GM18499 (cell line): Measurements from ENCODE around the gene LCN15.
"Not testable (repeated sequence)": the region's sequence is repeated elsewhere in the genome, so short reads cannot be mapped to it uniquely, and the experiment has no call there.

Experiments used
- ATAC-seq: cut with Tn5 transposase; IDR thresholded peaks from one replicate; pipeline ENCODE4 v1.9.1; 2021; ENCODE audit warnings: moderate number of reproducible peaks; ENCODE audit not compliant: insufficient read depth, unreplicated experiment

The LCN15 gene

DNA sequence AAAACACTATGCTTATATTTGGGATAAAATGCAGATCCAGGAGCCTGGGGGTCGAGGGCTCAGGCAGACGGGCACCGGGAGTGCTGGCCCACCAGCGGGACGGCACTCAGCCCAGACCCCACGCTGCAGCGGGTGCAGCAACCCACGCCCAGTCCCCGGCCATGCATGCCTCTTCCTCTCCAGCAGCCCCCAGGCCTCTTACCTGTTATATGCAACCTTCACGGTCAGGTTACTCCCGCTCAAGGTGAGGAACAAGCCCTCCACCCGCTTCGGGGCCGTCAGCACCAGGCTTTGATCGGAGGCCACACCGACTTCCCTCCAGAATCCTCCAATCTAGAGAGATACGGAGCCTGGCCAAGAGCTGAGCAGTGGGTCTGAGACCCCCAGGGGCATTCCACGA is 7.5 kb downstream of the LCN15 start:
- ATAC-seq: no peak

DNA sequence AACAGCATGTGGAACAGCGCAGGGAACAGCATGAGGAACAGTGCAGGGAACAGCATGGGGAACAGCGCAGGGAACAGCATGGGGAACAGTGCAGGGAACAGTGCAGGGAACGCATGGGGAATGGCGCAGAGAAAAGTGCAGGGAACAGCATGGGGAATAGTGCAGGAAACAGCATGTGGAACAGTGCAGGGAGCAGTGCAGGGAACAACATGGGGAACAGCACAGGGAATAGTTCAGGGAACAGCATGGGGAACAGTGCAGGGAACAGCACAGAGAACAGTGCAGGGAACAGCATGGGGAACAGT is 8.2 kb downstream of the LCN15 start:
- ATAC-seq: no peak

DNA sequence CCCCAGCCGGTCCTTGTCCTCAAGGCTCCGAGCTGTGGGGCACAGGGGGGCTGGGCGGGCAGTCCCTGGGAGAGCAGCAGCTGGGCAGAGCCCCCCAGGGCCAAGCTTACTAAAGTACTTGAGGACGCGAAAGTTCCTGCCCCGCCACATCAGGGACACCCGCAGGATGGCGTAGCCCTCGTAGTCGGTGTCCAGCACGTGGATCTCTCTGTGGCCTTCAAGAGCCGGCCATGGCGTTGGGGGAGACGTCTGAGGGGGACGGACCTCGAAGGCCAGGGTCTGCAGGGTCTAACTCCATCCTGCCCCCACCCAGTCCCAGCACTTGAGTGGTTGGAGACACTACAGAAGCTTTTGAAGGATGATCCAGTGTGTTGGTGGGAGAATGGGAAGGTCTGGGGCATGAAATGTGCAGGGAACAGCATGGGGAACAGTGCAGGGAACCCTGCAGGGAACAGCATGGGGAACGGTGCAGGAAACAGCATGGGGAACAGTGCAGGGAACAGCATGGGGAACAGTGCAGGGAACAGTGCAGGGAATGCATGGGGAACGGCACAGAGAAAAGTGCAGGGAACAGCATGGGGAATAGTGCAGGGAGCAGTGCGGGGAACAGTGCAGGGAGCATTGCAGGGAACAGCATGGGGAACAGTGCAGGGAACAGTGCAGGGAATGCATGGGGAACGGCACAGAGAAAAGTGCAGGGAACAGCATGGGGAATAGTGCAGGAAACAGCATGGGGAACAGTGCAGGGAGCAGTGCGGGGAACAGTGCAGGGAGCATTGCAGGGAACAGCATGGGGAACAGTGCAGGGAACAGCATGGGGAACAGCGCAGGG is 8.8 kb downstream of the LCN15 start:
- ATAC-seq: not testable (repeated sequence)

DNA sequence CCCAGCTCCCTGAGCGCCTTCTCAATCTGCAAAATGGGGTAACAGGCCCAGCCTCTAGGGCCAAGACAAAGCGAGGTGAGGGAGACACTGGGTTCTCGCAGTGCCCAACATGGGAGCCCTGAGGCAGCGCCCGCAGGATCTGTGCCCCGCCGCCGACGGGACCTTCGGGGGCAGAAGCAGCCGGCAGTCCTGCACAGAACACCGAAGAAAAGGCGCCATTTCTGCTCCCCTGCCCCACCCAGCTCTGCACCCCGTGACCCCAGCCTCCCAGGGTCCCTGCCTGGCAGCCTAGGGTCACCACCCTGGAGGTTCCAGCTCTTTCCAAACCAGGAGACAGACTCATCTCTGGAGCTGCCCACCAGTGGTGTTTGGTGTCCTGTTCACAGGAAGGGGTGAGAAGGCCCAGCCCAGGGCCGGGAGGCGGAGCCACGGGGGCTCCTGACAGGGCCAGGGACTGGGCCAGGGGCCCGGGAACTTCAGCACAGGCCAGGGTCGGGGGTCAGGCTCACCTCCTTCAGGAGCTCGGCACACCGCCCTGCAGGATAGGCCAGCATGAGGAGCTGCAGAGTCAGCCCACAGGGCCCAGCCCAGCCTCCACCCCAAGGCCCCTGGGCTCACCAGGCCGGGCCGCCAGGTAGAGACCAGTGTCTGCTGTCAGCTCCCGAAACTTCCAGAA is 9.6 kb downstream of the LCN15 start:
- ATAC-seq: no peak

DNA sequence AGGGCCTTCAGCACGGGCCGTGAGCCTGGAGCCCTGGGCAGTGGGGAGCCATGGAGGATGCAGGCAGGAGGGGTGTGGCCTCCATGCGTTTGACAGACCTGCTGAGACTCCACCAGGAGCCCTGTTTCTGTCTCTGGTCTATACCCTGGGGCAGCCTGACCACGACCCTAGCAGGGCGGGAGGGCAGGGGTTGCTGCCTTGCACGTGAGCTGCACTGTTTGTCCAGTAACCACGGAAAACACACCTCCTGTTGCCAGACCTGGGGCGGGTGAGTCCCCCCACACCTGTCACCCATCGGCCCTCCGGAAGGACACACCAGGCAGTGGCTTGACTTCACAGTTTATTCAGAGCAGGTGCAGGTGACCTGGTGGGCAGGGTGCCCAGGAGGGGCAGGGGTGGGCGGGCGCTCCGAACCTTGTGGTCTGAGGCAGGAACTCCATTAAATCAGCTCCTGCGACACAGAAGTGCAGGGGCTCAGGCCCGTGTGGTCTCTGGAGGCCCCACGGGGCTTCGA is 10.2 kb downstream of the LCN15 start:
- no peak for ATAC-seq

DNA sequence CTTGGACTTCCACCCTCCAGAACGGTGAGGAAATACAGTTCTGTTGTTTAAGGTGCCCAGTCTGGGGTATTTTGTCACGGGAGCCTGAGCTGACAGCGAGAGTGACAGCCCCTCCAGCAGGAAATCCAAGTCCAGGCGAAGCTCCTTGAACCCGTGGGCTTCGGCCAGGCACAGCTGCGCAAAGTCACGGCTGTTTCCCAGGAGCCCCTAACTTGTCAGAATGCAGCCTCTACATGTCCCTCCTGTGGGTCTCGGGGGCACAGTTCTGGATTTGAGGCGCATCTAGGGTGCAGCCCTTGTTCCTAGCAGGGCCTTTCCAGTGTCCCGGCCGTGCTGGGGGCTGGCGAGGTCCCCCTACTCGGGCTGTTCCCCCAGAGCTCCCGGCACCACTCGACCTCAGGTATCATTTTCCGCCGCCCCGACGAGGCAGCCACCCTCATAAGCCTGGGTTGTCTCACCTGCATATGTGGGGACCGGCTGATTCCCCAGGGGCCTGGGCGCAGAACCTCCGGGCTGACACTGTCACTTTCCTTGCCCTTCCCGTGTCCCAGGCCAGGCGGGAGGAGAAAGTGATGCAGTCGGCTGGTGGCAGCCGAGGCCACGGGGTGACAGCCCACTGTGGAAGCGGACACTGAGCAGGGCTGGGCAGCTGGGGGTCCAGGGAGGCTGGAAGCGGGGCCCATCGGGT is 10.8 kb downstream of the LCN15 start:
- ATAC-seq: no peak

DNA sequence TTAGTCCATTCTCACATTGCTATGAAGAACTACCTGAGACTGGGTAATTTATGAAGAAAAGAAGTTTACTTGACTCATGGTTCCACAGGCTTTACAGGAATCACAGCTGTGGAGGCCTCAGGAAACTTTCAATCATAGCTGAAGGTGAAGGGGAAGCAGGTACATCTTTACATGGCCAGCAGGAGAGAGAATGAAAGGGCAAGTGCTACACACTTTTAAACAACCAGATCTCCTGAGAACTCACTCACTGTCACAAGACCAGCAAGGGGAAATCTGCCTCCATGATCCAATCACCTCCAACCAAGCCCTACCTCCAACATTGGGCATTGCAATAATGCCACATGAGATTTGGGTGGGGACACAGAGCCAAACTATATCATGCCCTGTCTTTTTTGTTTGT is 12.5 kb downstream of the LCN15 start:
- ATAC-seq: no peak

DNA sequence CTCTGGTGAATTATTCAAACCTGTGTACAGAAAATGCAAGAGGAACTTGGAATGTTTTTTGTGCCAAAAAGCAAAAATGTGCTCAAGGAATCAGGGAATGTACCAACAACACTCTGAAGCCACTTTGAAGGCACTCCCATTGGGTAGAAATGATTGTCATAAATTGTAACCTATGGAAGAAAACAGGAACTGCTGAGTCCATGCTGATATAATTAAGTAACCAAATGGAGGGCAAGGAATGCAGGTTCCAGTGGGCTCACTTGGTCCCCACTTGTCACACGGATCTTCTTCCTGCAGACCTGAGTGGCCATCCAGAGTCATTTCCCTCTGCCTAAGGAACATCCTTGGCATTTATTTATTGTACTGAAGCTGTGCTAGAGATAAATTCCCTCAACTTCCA is 13.1 kb downstream of the LCN15 start:
- ATAC-seq: no peak

DNA sequence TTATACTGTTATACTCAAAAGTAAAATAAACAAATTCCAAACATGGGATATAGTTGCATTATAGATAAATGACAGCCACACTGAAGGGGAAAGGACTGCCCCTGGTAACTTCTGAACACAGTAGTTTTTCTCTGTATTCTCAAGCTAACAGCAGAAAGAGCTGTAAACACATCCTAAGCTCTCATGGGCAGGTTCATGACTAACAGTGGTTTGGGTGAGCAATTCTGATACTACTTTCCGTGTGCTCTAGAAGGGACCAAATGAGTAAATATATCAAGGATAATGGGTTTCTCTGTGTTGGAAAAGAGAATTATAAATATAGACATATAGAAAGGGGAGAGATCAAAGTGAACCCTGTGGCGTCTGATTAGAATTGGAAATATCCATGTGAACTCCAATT is 13.8 kb downstream of the LCN15 start:
- ATAC-seq: no peak

DNA sequence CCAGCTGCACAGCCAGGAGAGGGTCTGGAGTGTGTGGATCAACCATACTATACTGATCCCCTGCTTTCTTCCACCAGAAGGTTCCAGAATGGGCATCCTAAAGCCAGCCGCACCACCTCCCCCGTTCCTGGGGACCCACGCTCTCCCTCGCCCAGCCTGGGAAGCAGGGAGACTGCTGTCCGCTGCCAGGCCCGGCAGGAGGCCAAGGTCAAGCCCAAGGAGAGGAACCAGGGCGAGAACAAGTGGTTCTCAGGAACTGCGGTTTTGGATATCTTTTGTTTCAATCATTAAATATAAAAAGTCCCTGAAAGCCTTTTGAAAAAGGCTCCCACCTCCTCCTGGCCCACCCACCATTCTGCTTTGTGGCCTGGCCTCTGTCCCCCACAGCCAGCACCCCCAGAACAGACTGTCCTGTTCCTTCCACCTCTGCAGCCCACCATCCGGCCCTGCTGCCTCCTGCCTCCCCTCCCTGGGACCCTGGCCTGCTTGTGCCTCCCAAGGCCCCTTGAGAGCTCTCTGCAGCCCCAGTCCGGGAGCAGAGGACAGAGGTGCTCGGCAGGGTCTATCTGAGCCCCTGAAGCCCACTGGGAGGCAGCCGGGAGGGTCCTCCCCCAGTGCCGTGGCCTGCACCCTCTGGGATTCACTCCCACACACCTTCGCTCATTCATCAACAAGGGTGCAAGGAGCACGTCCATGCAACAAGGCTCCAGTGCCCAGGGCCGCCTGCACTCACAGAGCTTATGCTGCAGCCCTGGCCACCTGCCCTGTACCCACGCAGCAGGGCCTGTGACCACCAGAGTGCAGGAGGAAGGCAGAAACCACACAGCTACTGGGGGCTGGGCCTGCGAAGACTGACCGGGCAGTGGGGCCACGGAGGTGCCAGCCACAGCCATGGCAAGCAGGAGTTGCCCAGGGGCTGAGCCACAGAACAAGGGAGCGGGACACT is 15.4 kb downstream of the LCN15 start:
- no peak for ATAC-seq

DNA sequence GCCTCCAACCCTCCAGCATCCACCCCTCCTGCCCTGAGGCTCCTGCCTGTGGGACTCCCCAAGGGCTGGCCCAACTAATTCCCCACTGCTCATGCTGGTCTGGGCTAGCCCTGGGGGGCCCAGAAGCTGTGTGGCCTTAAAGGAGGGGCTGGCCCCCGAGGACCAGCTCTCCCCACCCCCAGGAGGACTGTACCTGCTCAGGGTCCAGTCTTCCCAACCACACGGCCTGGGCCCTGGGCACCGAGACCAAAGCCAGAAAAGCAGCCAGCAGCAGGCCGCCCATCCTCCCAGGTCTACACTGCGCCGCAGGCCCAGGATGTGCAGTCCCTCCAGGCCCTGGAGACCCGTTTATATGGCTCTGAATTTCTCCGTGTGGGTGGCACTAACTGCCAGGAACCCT is 16.1 kb downstream of the LCN15 start, which contains the start of gene LCN6:
Gene LCN6, minus strand, starts transcription at position 325 of the 400 bp plus-strand sequence. Its CDS starts 42 bp downstream, at position 283.
- ATAC-seq: no peak

DNA sequence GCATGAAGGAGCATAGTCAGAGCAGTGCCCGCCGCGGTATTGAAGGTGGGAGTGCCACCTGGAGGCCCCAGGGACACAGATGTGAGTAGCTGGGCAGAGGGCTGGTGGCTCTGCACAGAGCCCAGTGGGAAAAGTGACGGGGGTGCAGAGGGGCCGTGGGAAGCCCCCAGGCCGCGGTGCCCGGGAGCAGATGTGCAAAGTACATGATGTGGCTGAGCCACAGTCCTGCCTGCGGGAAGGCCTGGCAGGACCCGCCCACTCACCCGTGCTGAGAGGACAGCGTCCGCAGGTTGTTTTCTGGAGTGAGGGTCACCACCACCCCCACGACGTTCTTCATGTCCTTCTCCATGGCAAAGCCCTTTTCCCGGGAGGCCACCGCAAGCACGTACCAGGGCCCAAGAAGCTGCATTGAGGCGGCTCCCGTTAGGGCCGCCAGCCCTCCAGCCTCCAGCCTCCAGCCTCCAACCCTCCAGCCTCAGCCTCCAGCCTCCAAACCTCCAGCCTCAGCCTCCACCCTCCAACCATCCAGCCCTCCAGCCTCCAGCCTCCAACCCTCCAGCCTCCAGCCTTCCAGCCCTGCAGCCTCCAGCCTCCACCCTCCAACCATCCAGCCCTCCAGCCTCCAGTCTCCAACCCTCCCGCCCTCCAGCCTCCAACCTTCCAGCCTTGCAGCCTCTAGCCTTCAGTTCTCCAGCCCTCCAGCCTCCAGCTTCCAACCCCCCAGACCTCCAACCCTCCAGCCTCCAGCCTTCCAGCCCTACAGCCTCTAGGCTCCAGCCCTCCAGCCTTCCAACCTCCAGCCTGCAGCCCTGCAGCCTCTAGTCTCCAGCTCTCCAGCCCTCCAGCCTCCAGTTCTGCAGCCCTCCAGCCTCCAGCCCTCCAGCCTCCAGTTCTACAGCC is 16.9 kb downstream of the LCN15 start:
- no peak for ATAC-seq

DNA sequence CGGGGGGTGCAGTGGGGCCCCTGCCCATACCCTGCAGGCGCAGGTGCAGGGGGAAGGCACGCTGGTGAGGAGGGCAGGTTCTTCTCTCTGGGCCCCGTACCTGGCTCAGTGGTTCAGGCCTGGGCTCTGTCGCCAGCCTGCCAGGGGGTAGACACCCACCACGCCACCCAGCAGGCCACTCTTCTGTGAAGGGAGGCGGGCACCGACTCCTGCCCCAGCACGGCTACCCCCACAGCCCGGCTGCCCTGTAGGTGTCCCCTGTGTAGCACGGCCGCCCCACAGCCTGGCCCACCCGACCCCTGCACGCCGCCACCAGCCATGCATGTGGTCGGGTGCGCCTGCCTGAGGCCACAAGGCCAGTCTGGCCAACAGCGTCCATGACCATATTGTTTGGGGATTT is 17.7 kb downstream of the LCN15 start:
- ATAC-seq: no peak

DNA sequence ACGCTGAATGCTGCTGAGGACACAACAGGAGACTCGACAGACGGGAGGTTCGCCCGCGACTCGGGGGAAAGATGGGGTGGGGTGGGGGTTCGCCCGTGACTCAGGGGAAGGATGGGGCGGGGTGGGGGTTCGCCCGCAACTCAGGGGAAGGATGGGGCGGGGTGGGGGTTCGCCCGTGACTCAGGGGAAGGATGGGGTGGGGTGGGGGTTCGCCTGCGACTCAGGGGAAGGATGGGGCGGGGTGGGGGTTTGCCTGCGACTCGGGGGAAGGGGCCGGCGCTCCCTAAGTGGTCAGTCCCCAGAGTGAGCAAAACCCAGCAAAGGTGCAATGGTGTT is 18.2 kb downstream of the LCN15 start:
- no peak for ATAC-seq

DNA sequence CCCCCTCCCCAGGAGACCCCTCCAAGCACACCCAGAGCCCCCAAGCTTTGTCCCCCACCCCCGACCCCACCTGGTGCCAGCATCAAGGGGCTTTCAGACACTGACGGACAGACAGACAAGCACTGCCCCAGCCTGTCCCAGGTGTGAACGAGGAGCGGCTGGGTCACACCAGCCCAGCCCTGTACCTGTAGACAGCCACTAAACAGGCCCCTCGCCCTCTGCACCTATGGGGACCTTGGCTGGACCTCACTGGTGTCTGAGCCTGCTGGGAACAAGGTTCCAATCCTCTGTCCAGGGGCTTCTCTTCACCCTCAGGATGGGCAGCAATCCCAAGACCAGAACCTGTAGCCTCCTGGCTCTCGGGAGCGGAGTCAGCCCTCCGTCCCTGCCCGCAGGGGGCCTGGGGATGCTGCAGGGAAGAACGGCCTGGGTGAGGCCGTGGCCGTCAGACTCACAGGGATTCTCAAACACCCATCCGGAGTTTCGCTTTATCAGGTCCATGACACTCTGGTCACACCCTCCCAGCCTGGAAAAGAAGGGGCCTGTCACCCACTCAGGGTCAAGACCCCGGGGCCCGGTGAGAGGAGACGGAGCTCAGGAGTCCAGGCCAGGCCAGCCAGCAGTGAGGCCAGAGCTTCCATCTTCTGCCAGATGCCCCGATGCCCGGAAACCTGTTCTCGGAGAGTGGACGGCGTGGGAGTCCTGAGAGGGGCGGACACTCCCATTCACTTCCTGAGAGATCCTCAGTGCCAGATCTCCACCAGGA is 18.7 kb downstream of the LCN15 start:
- ATAC-seq: no peak

DNA sequence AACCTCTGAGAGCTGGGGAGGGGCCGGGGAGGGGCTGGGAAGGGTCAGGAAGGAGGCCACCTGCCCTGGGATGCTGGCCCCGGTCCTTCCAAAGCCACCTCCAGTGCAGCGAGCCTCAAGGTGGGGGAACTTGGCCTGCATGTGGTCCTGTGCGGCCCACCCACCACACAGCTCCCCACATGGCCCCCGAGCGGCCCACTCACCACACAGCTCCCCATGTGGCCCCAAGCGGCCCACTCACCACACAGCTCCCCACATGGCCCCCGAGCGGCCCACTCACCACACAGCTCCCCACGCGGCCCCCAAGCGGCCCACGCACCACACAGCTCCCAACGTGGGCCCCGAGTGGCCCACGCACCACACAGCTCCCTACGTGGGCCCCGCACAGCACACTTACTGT is 19.5 kb downstream of the LCN15 start:
- ATAC-seq: no peak

DNA sequence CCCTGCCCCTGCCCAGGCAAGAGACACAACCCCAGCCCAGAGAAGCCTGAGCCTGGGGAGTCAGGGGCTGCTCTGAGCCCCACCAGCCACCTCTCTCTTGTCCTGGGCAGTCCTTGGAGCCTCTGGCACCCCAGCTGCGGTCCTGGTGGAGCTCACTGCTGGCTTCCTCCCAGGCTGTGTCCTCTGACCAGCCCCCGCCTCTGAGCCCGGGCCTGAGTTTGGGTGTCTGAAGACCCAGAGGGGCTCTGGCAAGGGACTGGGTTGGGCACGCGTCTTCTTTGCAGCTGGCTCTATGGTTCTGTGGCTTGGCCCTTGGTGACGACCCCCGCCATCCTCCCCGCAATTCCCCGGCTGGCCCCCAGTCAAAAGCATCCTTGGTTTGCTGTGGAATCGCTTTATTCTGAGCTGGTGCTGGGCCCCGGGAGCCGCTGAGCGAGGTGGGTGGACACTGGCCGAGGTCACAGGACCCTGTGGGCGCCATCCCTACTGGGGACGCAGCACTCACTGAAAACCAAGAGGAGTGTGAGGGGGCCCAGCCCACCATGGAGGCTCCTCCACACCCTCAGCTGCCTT is 20.6 kb downstream of the LCN15 start:
- no peak for ATAC-seq
